ENCODE data around the gene SPRED2.

DNA sequence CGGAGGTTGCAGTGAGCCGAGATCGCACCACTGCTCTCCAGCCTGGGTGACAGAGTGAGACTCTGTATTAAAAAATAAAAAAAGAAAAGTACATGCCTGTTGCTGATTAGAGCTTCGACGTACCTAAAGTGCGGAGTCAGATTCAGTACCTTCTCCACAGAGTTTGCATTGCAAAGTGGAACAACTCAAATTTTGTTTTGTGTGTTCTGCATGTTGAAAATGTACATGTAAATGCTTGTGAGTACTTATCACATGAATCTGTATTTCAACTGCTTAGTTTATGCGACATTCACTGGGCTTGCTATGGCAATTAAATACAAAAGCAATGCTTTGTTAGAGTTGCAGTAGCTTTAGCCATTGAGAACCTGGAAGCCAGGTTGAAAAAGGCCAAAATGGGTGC, 168.4 kb downstream of the SPRED2 start:
- TF ChIP-seq, protein P1, sequence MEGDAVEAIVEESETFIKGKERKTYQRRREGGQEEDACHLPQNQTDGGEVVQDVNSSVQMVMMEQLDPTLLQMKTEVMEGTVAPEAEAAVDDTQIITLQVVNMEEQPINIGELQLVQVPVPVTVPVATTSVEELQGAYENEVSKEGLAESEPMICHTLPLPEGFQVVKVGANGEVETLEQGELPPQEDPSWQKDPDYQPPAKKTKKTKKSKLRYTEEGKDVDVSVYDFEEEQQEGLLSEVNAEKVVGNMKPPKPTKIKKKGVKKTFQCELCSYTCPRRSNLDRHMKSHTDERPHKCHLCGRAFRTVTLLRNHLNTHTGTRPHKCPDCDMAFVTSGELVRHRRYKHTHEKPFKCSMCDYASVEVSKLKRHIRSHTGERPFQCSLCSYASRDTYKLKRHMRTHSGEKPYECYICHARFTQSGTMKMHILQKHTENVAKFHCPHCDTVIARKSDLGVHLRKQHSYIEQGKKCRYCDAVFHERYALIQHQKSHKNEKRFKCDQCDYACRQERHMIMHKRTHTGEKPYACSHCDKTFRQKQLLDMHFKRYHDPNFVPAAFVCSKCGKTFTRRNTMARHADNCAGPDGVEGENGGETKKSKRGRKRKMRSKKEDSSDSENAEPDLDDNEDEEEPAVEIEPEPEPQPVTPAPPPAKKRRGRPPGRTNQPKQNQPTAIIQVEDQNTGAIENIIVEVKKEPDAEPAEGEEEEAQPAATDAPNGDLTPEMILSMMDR (IDR thresholded peaks at IDR 0.05; ENCODE audit: low read depth, low read length, poor library complexity, severe bottlenecking), result no peak
- TF ChIP-seq EZH2phosphoT487 (IDR thresholded peaks at IDR 0.05; ENCODE audit: borderline replicate concordance, low read length), result no peak
